Measurements from ENCODE around the gene HIPK3.

GRCh38 chr11:33391893-33392251 is 134.7 kb downstream of the HIPK3 start:
- TF ChIP-seq CTCF (IDR thresholded peaks at IDR 0.05; ENCODE audit: extremely low read depth in 1 of 2, insufficient read depth in 1 of 2, low read depth in 1 of 2, low read length in 2 of 2), result no peak
- no peak for TF ChIP-seq POLR2AphosphoS5 (IDR thresholded peaks at IDR 0.05; ENCODE audit: insufficient read depth, low read depth, low read length)
- no peak for TF ChIP-seq FOS (IDR thresholded peaks at IDR 0.05; ENCODE audit: borderline replicate concordance, insufficient read depth, low read length)
